Panc1 (cell line): ENCODE data around the gene HSD17B2. TPM values are rescaled to one million over a fixed set of nuclear protein-coding genes. Genes with fewer than 3 reads are reported as not detected.
"Not testable (repeated sequence)": the region's sequence is repeated elsewhere in the genome, so short reads cannot be mapped to it uniquely, and the experiment has no call there.

ENCODE experiments used
- ATAC-seq: fragments of 200-7000 bp; cut with Tn5 transposase; 2 replicates; pipeline ENCODE4 v1.9.1; 2020; ENCODE audit warnings: mild to moderate bottlenecking, moderate library complexity
- BruUV-seq: library from RNA; stranded (reverse); fragments of 400-500 nt; replicated peaks from 2 replicates; lab custom pipeline; 2021; lab: Mats Ljungman, UMichigan
- CTCF ChIA-PET: fragments of 300-600 bp; sonication (Branson Sonifier 250); formaldehyde crosslinking; loops from one replicate; lab custom pipeline; 2022; ENCODE audit warnings: antibody characterized with exemption; lab: Charles Lee
- POLR2A ChIA-PET: fragments of 300-600 bp; sonication (Branson Sonifier 250); formaldehyde crosslinking; loops from one replicate; lab custom pipeline; 2022; ENCODE audit warnings: antibody characterized with exemption; lab: Charles Lee
- DNase-seq: peaks from one replicate; pipeline ENCODE4 v3.0.0-alpha.2; 2010; ENCODE audit warnings: low read depth, low spot score
- H3K27ac ChIP-seq: 2 replicates; pipeline ENCODE4 v1.5.1; 2011; ENCODE audit warnings: mild to moderate bottlenecking, low read length, inconsistent platforms
- H3K27me3 ChIP-seq: fragments of 200-500 bp; sonication (Bioruptor generic); 2 replicates; pipeline ENCODE4 v1.6.0; 2014; ENCODE audit warnings: low read length, inconsistent platforms; ENCODE audit not compliant: control insufficient read depth, insufficient read depth
- H3K36me3 ChIP-seq: fragments of 200-500 bp; sonication (Bioruptor generic); 2 replicates; pipeline ENCODE4 v1.5.1; 2014; ENCODE audit warnings: inconsistent platforms, mild to moderate bottlenecking, low read length, moderate library complexity; ENCODE audit not compliant: control insufficient read depth, insufficient read depth
- H3K4me1 ChIP-seq: 2 replicates; pipeline ENCODE4 v1.5.1; 2011; ENCODE audit warnings: inconsistent platforms, mild to moderate bottlenecking, low read length, moderate library complexity; ENCODE audit not compliant: control insufficient read depth, insufficient read depth
- H3K4me3 ChIP-seq, 2 experiments: 2 replicates each; pipeline ENCODE4 v1.5.1; 2011 to 2012; ENCODE audit warnings: low read depth in 2 of 2, low read length in 2 of 2, mild to moderate bottlenecking in 2 of 2, inconsistent platforms in 1 of 2, moderate library complexity in 1 of 2
- H3K9me3 ChIP-seq: fragments of 200-500 bp; sonication (Bioruptor generic); 2 replicates; pipeline ENCODE4 v1.5.1; 2014; ENCODE audit warnings: low read depth, mild to moderate bottlenecking, inconsistent platforms, low read length, moderate library complexity; ENCODE audit not compliant: control insufficient read depth, insufficient read depth
- CTCF ChIP-seq: fragments of 450-650 bp; IDR thresholded peaks from 2 replicates; pipeline ENCODE4 v1.5.1; 2017; ENCODE audit warnings: mild to moderate bottlenecking
- POLR2AphosphoS5 ChIP-seq: IDR thresholded peaks from 2 replicates; pipeline ENCODE4 v1.6.1; 2012; ENCODE audit warnings: mild to moderate bottlenecking, low read depth, low read length, moderate library complexity
- REST ChIP-seq, 2 experiments: IDR thresholded peaks; 2 replicates each; pipeline ENCODE4 v1.6.1; 2011 to 2012; ENCODE audit warnings: low read depth in 2 of 2, control low read depth in 1 of 2, low read length in 1 of 2, mild to moderate bottlenecking in 1 of 2, moderate library complexity in 1 of 2; ENCODE audit not compliant: insufficient read depth in 1 of 2
- SIN3A ChIP-seq: IDR thresholded peaks from 2 replicates; pipeline ENCODE4 v1.6.1; 2012; ENCODE audit warnings: low read depth, mild to moderate bottlenecking, low read length, moderate library complexity, borderline replicate concordance; ENCODE audit not compliant: insufficient read depth
- TCF7L2 ChIP-seq: IDR thresholded peaks from 2 replicates; pipeline ENCODE4 v1.6.1; 2011; ENCODE audit warnings: mild to moderate bottlenecking, low read depth, low read length, inconsistent platforms
- in situ Hi-C: cut with HindIII; loops from 2 replicates; pipeline ENCODE4 v1.10.0; 2016; ENCODE audit warnings: low sequenced_read_pairs, low pct_unique_long_range_greater_than_20kb
- intact Hi-C: fragments of 100-400 bp; cut with micrococcal nuclease; formaldehyde crosslinking; loops from one replicate; pipeline ENCODE4 v1.10.0; 2022; ENCODE audit not compliant: unreplicated experiment
- total RNA-seq: library from RNA; stranded (reverse); gene quantifications from one replicate; pipeline ENCODE4 v1.2.1, GENCODE V29; 2021; ENCODE audit not compliant: unreplicated experiment

The HSD17B2 gene
- total RNA-seq, 1 experiment from 2014 or later = 0.41 TPM

GRCh38 chr16:82007189-82007588 is 27.9 kb upstream of the HSD17B2 start:
- Histone ChIP-seq H3K27ac (no peak overlapping the region), H3K27me3 (no peaks in the 10 kb centered on the region; the same call in 1 of the 2 replicates), H3K36me3 (peaks cover 4% of the 10 kb centered on the region; the same call in 1 of the 2 replicates), H3K9me3 (no peaks in the 10 kb centered on the region), H3K4me1 (no peaks in the 10 kb centered on the region), H3K4me3 (no peak overlapping the region)
- POLR2A ChIA-PET = no interaction called here
- ATAC-seq = no peak
- CTCF ChIA-PET = no interaction called here
- no peak for DNase-seq
- intact Hi-C loops (no loop called here), in situ Hi-C loops (no loop called here)
- TF ChIP-seq CTCF (no peak), TCF7L2 (no peak), REST (IDR thresholded peaks at IDR 0.05; ENCODE audit: insufficient read depth in 1 of 2, low read depth in 2 of 2, low read length in 1 of 2) (no peak)
- BruUV-seq = no TSS peak

GRCh38 chr16:82008957-82009592 is 26.0 kb upstream of the HSD17B2 start:
- no TSS peak for BruUV-seq
- no peaks in the 10 kb centered on the region for H3K9me3 ChIP-seq
- H3K27ac ChIP-seq = no peak overlapping the region
- intact Hi-C loops (no loop called here), in situ Hi-C loops (no loop called here)
- H3K27me3 ChIP-seq = no peaks in the 10 kb centered on the region; the same call in none of the 2 replicates
- H3K4me3 ChIP-seq = no peak overlapping the region
- TF ChIP-seq SIN3A = no peak
- no peak for TF ChIP-seq POLR2AphosphoS5
- TF ChIP-seq REST (IDR thresholded peaks at IDR 0.05; ENCODE audit: insufficient read depth in 1 of 2, low read depth in 2 of 2, low read length in 1 of 2) = no peak
- TF ChIP-seq CTCF = no peak
- no peak for TF ChIP-seq TCF7L2
- ChIA-PET CTCF (no interaction called here), POLR2A (no interaction called here)
- no peaks in the 10 kb centered on the region for H3K4me1 ChIP-seq
- DNase-seq = no peak
- no peak for ATAC-seq
- H3K36me3 ChIP-seq = peaks cover 4% of the 10 kb centered on the region; the same call in 1 of the 2 replicates

GRCh38 chr16:82009789-82010188 is 25.3 kb upstream of the HSD17B2 start:
- CTCF ChIA-PET = not testable (repeated sequence)

More at GRCh38 chr16:82009789-82010188, 25.3 kb upstream of the HSD17B2 start:
- H3K27me3 ChIP-seq, intact Hi-C loops, in situ Hi-C loops, BruUV-seq, H3K9me3 ChIP-seq, H3K27ac ChIP-seq, DNase-seq, ATAC-seq, POLR2A ChIA-PET, H3K36me3 ChIP-seq, H3K4me3 ChIP-seq, H3K4me1 ChIP-seq: not testable (repeated sequence)
